C4-2B (cell line): Measurements from ENCODE around the gene SLMAP.
"Not testable (repeated sequence)": the region's sequence is repeated elsewhere in the genome, so short reads cannot be mapped to it uniquely, and the experiment has no call there.

Experiments used
- H3K27ac ChIP-seq: fragments of 450-650 bp; 2 replicates; pipeline ENCODE4 v1.5.1; 2017
- ZFX ChIP-seq: fragments of 450-650 bp; IDR thresholded peaks from 2 replicates; pipeline ENCODE4 v1.6.1; 2017
- TF ChIP-seq, protein P1 (sequence below): fragments of 450-650 bp; conservative IDR thresholded peaks from 2 replicates; pipeline ENCODE4 v1.5.1; 2017; ENCODE audit warnings: mild to moderate bottlenecking

The SLMAP gene

DNA sequence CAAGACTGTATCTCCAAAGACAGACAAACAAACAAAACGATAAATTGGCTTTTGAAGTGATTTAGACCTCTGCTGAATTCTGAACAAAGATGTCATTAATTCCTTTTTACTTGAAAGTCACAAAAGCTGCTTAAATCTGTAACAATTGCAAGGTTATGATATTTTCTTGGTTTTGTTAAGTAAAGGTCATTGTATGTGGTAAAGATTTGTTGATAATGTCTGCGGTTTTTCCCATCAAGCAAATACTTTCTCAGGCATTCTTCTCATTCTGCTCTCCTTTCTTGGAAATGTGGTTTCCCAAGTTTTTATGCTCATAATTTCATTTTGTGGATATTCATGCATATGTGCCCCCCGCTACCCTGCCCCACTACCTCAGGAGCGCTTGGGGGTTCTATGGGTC is 116.5 kb downstream of the SLMAP start:
- TF ChIP-seq ZFX: no peak
- TF ChIP-seq, protein P1, sequence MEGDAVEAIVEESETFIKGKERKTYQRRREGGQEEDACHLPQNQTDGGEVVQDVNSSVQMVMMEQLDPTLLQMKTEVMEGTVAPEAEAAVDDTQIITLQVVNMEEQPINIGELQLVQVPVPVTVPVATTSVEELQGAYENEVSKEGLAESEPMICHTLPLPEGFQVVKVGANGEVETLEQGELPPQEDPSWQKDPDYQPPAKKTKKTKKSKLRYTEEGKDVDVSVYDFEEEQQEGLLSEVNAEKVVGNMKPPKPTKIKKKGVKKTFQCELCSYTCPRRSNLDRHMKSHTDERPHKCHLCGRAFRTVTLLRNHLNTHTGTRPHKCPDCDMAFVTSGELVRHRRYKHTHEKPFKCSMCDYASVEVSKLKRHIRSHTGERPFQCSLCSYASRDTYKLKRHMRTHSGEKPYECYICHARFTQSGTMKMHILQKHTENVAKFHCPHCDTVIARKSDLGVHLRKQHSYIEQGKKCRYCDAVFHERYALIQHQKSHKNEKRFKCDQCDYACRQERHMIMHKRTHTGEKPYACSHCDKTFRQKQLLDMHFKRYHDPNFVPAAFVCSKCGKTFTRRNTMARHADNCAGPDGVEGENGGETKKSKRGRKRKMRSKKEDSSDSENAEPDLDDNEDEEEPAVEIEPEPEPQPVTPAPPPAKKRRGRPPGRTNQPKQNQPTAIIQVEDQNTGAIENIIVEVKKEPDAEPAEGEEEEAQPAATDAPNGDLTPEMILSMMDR: no peak
- H3K27ac ChIP-seq: no peak overlapping the region

DNA sequence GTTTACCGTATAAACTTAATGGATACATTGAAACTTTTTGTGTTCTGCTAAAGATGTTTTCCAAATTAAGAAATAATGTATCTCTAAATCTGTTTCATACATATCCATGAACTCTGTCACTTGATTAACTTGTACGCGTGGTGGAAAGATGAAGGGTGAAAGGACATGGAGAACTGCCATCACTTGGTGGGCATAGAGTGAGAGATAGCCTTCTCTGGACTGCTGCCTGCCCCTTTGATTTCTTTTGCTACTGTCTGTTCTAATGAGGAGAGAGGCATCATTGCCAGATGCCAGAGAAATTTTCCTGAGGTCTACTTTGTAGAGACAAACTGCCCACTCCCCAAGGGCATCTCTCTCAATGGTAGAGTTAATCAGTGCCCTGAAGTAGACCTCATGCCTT is 120.5 kb downstream of the SLMAP start:
- TF ChIP-seq ZFX: no peak
- TF ChIP-seq, protein P1: no peak
- H3K27ac ChIP-seq: no peak overlapping the region

DNA sequence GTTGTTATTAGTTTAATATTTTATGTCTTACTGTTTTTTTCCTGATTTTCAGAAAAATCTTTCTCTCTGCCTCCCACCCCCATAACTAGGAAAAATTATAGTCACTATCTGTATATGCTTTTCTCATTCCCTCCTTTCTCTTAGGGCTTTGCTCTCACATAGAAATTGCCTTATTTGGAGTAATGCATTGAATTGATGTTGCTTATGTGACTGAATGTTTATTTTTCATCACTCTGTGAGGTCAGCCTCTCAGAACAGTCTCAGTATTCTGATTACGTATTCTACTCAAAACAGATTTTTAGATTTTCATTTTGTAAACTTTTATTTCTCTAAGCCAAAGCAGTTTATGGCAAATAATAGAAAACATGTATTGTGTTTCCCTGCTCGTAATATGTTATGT is 121.0 kb downstream of the SLMAP start:
- H3K27ac ChIP-seq: no peak overlapping the region
- TF ChIP-seq, protein P1: no peak
- TF ChIP-seq ZFX: no peak

DNA sequence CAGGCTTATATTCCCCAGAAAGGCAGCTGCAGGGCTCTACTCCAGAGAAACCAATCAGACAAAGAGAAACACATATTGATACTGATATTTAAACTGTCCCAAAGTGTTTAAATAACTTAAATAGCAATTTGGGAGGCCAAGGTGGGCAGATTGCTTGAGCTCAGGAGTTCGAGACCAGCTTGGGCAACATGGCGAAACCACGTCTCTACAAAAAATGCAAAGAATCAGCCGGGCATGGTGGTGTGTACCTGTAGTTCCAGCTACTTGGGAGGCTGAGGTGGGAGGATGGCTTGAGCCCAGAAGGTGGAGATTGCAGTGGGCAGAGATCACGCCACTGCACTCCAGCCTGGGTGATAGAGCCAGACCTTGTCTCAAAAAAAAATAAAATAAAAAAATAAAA is 128.3 kb downstream of the SLMAP start:
- H3K27ac ChIP-seq: not testable (repeated sequence)

DNA sequence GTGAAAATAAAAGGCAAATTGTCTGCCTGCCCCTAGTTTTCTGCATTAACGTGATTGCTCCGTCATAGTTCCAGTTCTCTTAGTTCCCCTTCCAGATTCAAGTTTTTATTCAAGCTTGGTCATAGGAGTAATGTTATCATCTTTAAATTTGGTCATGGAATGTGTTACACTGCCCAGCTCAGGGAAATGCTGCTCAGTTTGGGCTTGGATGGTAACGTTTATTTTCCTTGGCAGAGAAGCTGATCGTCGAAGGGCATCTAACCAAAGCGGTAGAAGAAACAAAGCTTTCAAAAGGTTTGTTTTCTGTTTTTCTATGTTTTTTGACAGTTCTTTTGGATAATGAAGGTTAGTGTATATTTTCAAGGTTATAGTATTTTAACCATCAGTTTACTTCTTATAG is 133.7 kb downstream of the SLMAP start:
- H3K27ac ChIP-seq: no peak overlapping the region
- TF ChIP-seq, protein P1: no peak

DNA sequence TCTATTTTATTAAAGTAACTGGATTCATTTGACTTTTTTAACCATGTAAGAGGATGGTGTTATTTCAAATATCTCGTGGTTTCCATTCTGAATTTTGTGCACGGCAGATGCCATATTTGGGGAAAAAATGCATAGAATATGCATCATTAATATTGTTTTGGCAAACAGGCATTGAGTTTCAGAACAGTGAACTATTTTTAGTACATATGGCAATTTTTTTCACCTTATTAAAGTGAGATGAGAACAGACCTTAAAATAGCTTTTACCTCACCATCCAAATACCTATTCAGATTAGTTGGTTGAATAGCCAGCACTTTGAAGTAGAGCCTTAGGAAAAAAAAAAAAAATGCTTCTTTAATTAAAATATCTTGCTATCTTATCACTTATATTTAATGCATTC is 134.8 kb downstream of the SLMAP start:
- no peak overlapping the region for H3K27ac ChIP-seq
- no peak for TF ChIP-seq ZFX
- TF ChIP-seq, protein P1: no peak

DNA sequence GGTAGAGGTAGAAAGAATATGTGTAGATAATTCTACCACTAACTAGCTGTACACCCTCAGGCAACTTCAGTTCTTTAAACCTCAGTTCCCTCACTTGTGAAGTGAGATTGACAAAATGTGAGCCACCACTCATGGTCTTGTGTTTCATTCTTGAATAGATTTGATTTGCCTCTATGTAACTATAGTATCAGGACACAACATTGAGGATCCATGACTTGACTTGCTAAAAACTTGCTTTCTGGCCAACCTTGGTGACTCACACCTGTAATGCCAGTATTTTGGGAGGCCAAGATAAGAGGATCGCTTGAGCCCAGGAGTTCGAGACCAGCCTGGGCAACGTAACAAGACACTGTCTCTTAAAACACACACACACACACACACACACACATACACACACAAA is 136.3 kb downstream of the SLMAP start:
- TF ChIP-seq, protein P1: no peak
- H3K27ac ChIP-seq: no peak overlapping the region

DNA sequence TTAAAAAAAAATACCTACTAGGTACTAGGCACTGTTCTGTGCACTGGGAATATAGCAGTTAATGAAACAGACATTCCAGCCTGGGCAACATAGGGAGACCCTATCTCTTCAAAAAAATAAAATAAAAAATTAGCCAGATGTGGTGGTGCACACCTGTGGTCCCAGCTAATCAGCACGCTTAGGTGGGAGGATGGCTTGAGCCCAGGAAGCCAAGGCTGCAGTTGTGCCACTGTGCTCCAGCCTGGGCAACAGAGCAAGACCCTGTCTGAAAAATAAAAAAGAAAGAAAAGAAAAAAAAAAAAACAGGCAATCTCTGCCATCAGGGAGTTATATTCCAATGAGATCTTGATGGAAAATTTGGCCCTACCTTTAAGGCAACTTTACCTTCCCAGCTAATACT is 137.0 kb downstream of the SLMAP start:
- no peak for TF ChIP-seq ZFX
- TF ChIP-seq, protein P1: no peak

More for the DNA sequence above, 137.0 kb downstream of the SLMAP start:
- no peak overlapping the region for H3K27ac ChIP-seq
